HL-60 (cell line): Measurements from ENCODE around the gene CERS2.

Experiments used
- DNase-seq, 2 experiments: peaks; one replicate each; pipeline ENCODE4 v3.0.0-alpha.2; 2010 to 2020; ENCODE audit warnings: low read depth in 1 of 2, low spot score in 1 of 2
- H3K27ac ChIP-seq: fragments of 250-450 bp; sonication (Bioruptor Pico); replicated peaks from 2 replicates; pipeline ENCODE4 v1.5.1; 2020; ENCODE audit warnings: mild to moderate bottlenecking, moderate library complexity
- H3K27me3 ChIP-seq: fragments of 250-450 bp; sonication (Bioruptor Pico); 2 replicates; pipeline ENCODE4 v1.5.1; 2021; ENCODE audit warnings: mild to moderate bottlenecking, moderate library complexity; ENCODE audit not compliant: insufficient read depth, poor library complexity, severe bottlenecking
- H3K4me3 ChIP-seq: replicated peaks from 2 replicates; pipeline ENCODE4 v1.5.1; 2011; ENCODE audit warnings: mild to moderate bottlenecking, control low read depth, low read length; ENCODE audit not compliant: insufficient read depth
- CTCF ChIP-seq: IDR thresholded peaks from one replicate; pipeline ENCODE4 v1.5.1; 2011; ENCODE audit warnings: low read length, control low read depth, inconsistent platforms; ENCODE audit not compliant: insufficient read depth
- GABPA ChIP-seq: IDR thresholded peaks from 2 replicates; pipeline ENCODE4 v1.6.1; 2012; ENCODE audit warnings: low read depth
- POLR2AphosphoS5 ChIP-seq: IDR thresholded peaks from 2 replicates; pipeline ENCODE4 v1.6.1; 2012; ENCODE audit warnings: low read depth
- REST ChIP-seq: IDR thresholded peaks from 2 replicates; pipeline ENCODE4 v1.6.1; 2012; ENCODE audit warnings: low read depth; ENCODE audit not compliant: insufficient replicate concordance
- SPI1 ChIP-seq: IDR thresholded peaks from 2 replicates; pipeline ENCODE4 v1.6.1; 2012; ENCODE audit warnings: low read depth, mild to moderate bottlenecking, borderline replicate concordance

CERS2 gene

GRCh38 chr1:150969626-150970025, 5.0 kb downstream of the CERS2 start:
- TF ChIP-seq CTCF (no peak), GABPA (no peak), REST (no peak), POLR2AphosphoS5 (no peak), SPI1 (no peak)
- no peaks in the 10 kb centered on the region for H3K27me3 ChIP-seq
- no peak overlapping the region for H3K4me3 ChIP-seq
- no peak for DNase-seq
- H3K27ac ChIP-seq: no peak overlapping the region

GRCh38 chr1:150968491-150968890, 6.1 kb downstream of the CERS2 start:
- Histone ChIP-seq H3K27ac (no peak overlapping the region), H3K27me3 (no peaks in the 10 kb centered on the region), H3K4me3 (no peak overlapping the region)
- TF ChIP-seq GABPA: no peak
- no peak for TF ChIP-seq REST
- TF ChIP-seq SPI1: no peak
- no peak for TF ChIP-seq POLR2AphosphoS5
- TF ChIP-seq CTCF: no peak
- DNase-seq: no peak

GRCh38 chr1:150967936-150968335, 6.7 kb downstream of the CERS2 start:
- no peak for DNase-seq
- Histone ChIP-seq H3K4me3 (no peak overlapping the region), H3K27ac (no peak overlapping the region), H3K27me3 (no peaks in the 10 kb centered on the region)
- no peak for TF ChIP-seq POLR2AphosphoS5
- TF ChIP-seq CTCF: no peak
- TF ChIP-seq GABPA: no peak
- TF ChIP-seq REST: no peak
- TF ChIP-seq SPI1: no peak
